Measurements from ENCODE around the gene ADM2. TPM values are rescaled to one million over a fixed set of nuclear protein-coding genes. Genes with fewer than 3 reads are reported as not detected.

The ADM2 gene
- total and polyA plus RNA-seq, 2 of the 13 experiments (the other 11 are each of a cell fraction or from before 2014, with no cell fraction given): 1.2 to 3.0 TPM

DNA sequence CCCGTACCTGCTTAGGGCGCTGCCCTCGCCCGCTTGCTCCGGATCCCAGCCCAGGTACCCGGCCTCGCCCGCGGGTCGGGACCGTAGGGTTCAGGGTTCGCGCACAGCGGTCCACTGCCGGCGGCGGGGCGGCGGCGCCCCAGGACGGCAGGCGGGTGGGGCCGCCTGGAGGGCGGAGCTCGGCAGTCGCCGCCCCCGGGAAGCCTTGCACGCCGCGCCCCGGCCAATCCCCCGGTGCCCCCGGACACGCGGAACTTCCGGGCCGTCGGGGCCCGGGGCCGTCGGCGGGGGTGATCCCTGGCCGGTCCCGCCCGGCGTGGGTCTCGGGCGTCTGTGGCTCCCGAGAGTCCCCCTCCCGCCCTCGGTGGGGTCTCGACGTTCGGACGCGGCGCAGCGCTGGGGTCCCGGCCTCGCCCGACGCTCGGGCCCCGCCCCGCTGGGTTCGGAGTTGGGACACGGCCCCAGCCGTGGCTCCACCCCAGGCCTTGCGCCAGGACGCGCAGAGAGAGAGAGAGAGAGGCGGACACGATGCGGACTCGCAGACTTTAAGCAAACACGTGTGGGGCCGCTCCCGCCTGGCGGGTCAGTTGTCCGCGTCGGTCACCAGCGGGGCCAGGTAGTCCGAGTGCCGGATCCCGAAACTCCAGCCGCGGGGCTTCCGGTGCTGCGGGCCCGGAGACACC is 48.7 kb downstream of the ADM2 start, which contains the start of gene TYMP (continued):
- peak; percentile 42 for TF ChIP-seq DRAP1 (CRISPR knock-in tag; IDR thresholded peaks at IDR 0.05)
- no peak for TF ChIP-seq HNF1A (IDR thresholded peaks at IDR 0.05; ENCODE audit: low read depth)
- TF ChIP-seq HNF1A (CRISPR knock-in tag; IDR thresholded peaks at IDR 0.05; ENCODE audit: borderline replicate concordance): no peak
- TF ChIP-seq, protein P1, sequence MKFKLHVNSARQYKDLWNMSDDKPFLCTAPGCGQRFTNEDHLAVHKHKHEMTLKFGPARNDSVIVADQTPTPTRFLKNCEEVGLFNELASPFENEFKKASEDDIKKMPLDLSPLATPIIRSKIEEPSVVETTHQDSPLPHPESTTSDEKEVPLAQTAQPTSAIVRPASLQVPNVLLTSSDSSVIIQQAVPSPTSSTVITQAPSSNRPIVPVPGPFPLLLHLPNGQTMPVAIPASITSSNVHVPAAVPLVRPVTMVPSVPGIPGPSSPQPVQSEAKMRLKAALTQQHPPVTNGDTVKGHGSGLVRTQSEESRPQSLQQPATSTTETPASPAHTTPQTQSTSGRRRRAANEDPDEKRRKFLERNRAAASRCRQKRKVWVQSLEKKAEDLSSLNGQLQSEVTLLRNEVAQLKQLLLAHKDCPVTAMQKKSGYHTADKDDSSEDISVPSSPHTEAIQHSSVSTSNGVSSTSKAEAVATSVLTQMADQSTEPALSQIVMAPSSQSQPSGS (CRISPR knock-in tag; IDR thresholded peaks at IDR 0.05): no peak
- TF ChIP-seq ZNF589 (CRISPR knock-in tag; conservative IDR thresholded peaks at IDR 0.05): no peak
- TF ChIP-seq ZKSCAN8 (CRISPR knock-in tag; IDR thresholded peaks at IDR 0.05; ENCODE audit: borderline replicate concordance): 0 out of 2 replicates have a peak, but pooled peaks have one; percentile 70
- TF ChIP-seq ZNF136 (CRISPR knock-in tag; IDR thresholded peaks at IDR 0.05; ENCODE audit: low read depth): no peak
- TF ChIP-seq, protein P2, sequence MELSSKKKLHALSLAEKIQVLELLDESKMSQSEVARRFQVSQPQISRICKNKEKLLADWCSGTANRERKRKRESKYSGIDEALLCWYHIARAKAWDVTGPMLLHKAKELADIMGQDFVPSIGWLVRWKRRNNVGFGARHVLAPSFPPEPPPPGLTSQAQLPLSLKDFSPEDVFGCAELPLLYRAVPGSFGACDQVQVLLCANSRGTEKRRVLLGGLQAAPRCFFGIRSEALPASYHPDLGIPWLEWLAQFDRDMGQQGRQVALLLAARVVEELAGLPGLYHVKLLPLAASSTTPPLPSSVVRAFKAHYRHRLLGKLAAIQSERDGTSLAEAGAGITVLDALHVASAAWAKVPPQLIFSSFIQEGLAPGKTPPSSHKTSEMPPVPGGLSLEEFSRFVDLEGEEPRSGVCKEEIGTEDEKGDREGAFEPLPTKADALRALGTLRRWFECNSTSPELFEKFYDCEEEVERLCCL (CRISPR knock-in tag; IDR thresholded peaks at IDR 0.05; ENCODE audit: borderline replicate concordance): no peak
- peak; percentile 31 for TF ChIP-seq XRCC5 (optimal IDR thresholded peaks at IDR 0.05; ENCODE audit: low read length)
- TF ChIP-seq SNAI1 (CRISPR knock-in tag; IDR thresholded peaks at IDR 0.05; ENCODE audit: borderline replicate concordance): no peak
- TF ChIP-seq IRF1 (CRISPR knock-in tag; IDR thresholded peaks at IDR 0.05; ENCODE audit: low read depth): no peak
- TF ChIP-seq TBX2 (CRISPR knock-in tag; IDR thresholded peaks at IDR 0.05; ENCODE audit: borderline replicate concordance): peak; percentile 48
- no peak for TF ChIP-seq SOX6 (IDR thresholded peaks at IDR 0.05)
- peak; percentile 63; the same call in 1 of the 2 replicates for TF ChIP-seq SOX6 (CRISPR knock-in tag; IDR thresholded peaks at IDR 0.05)
- no peak for TF ChIP-seq PHF5A (CRISPR knock-in tag; IDR thresholded peaks at IDR 0.05; ENCODE audit: low read depth, unreplicated experiment)
- no peak; the same call in 1 of the 2 replicates for TF ChIP-seq ZNF274 (CRISPR knock-in tag; IDR thresholded peaks at IDR 0.05)
- no peak for TF ChIP-seq HNRNPLL (IDR thresholded peaks at IDR 0.05; ENCODE audit: low read depth, low read length, poor library complexity, severe bottlenecking)
- no peak for TF ChIP-seq FOXC1 (CRISPR knock-in tag; IDR thresholded peaks at IDR 0.05; ENCODE audit: borderline replicate concordance)

All from HepG2 (cell line).